Measurements from ENCODE around the gene NME9.

Gene NME9

DNA sequence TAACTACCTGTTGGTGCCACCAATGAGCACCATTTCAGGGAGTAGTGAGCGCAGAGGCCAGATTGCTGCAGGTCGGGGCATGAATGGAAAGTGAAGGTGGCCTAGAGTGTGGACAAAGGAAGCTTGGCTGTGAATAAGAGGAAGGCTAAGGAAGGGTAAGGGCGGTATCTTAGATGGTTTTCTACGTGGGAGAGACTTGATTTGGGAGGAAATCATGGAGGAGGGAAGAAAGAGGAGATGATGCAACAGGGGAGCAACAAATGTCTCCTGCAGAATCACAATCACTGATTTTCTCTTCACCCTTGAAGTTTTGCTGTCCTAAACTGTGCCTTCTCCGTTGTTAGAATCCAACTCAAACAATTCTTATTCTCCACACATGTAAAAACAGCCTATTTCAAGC, 21.8 kb downstream of the NME9 start:
- Histone ChIP-seq H3K27ac (ENCODE audit: low read depth, low read length) (no peak overlapping the region), H3K27me3 (ENCODE audit: insufficient read depth, low read length) (no peaks in the 10 kb centered on the region), H3K4me1 (ENCODE audit: insufficient read depth, low read length) (no peaks in the 10 kb centered on the region), H3K9ac (ENCODE audit: low read depth, low read length) (no peak overlapping the region), H3K9me3 (ENCODE audit: insufficient read depth, low read depth, low read length) (peaks cover 14% of the 10 kb centered on the region), H3K4me3 (ENCODE audit: low read length) (no peak overlapping the region), H3K36me3 (ENCODE audit: insufficient read depth, low read length) (no peaks in the 10 kb centered on the region)
- 91% methylated on average over 5 of the region's 5 CpGs for WGBS

DNA sequence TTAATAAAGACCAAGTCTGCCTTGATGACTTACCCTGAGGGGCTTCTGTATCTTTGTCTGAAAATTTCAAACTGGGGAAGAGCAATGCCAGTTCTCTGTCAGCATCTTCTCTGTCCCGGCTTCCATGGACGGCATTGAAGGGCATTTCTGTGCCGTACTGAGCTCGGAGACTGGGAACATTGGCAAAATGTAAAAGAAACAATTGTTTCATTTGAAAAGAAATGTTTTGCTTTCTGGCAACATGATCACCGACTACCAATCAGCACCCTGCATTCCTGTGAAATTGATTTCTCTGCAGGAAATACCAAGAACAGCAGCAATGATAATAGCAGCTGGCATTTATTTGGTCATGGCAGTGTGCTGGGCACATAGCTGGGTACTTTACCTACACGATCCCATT, 26.2 kb downstream of the NME9 start:
- no peak overlapping the region for H3K9ac ChIP-seq (ENCODE audit: low read depth, low read length)
- no peaks in the 10 kb centered on the region for H3K27me3 ChIP-seq (ENCODE audit: insufficient read depth, low read length)
- peaks cover 12% of the 10 kb centered on the region for H3K9me3 ChIP-seq (ENCODE audit: insufficient read depth, low read depth, low read length)
- WGBS = 96% methylated on average over 6 of the region's 6 CpGs
- H3K27ac ChIP-seq (ENCODE audit: low read depth, low read length) = no peak overlapping the region
- H3K36me3 ChIP-seq (ENCODE audit: insufficient read depth, low read length) = no peaks in the 10 kb centered on the region; the same call in 1 of the 2 replicates
- H3K4me1 ChIP-seq (ENCODE audit: insufficient read depth, low read length) = no peaks in the 10 kb centered on the region
- H3K4me3 ChIP-seq (ENCODE audit: low read length) = no peak overlapping the region

DNA sequence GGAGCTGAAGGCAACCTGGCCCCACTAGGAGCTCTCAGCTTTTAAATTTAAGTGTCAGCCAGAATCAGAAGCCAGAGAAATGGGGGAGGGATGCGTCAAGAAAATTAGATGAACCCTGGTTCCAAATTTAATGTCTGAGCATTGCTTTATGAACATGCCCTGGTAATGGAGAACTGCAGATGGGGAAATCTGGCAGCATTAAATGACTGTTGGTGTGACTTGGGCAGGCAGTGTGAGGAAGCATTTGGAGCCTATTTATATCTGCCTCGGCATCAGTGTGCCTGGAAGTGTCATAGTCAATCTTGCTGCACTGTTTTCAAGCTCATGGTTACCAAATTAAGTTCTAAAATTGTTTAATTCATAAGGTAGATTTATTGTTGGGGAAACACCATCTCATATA, 29.0 kb downstream of the NME9 start:
- H3K4me1 ChIP-seq (ENCODE audit: insufficient read depth, low read length) = no peaks in the 10 kb centered on the region
- H3K27me3 ChIP-seq (ENCODE audit: insufficient read depth, low read length) = no peaks in the 10 kb centered on the region
- WGBS = 93% methylated on average over 2 of the region's 2 CpGs

DNA sequence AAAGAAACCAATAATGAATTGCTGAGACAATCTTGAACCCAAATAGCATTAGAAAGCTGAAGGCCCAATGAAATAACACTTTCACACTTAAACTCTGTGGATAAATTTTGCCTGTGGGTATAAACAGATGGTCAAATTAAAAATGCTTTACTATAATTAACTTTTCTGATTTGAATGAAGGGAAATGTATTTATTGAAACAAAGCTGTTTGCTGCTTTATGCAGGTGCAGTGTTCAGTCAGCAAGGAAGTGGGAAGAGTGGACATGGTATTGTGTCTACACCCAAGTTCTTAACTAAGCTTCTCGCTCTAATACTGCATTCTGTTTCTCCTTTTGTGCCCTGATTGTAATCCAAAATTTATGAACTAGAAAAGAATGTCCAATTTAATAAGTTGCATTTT, 31.8 kb downstream of the NME9 start:
- no CpG with 5 or more reads among the region's 1 CpG for WGBS
- Histone ChIP-seq H3K9me3 (ENCODE audit: insufficient read depth, low read depth, low read length) (no peaks in the 10 kb centered on the region), H3K36me3 (ENCODE audit: insufficient read depth, low read length) (peaks cover 45% of the 10 kb centered on the region), H3K27ac (ENCODE audit: low read depth, low read length) (no peak overlapping the region), H3K4me1 (ENCODE audit: insufficient read depth, low read length) (no peaks in the 10 kb centered on the region), H3K4me3 (ENCODE audit: low read length) (no peak overlapping the region), H3K9ac (ENCODE audit: low read depth, low read length) (no peak overlapping the region), H3K27me3 (ENCODE audit: insufficient read depth, low read length) (no peaks in the 10 kb centered on the region)

More for the DNA sequence above, 29.0 kb downstream of the NME9 start:
- Histone ChIP-seq H3K27ac (ENCODE audit: low read depth, low read length) (no peak overlapping the region), H3K9me3 (ENCODE audit: insufficient read depth, low read depth, low read length) (no peaks in the 10 kb centered on the region), H3K9ac (ENCODE audit: low read depth, low read length) (no peak overlapping the region), H3K36me3 (ENCODE audit: insufficient read depth, low read length) (peaks cover 23% of the 10 kb centered on the region), H3K4me3 (ENCODE audit: low read length) (no peak overlapping the region)

DNA sequence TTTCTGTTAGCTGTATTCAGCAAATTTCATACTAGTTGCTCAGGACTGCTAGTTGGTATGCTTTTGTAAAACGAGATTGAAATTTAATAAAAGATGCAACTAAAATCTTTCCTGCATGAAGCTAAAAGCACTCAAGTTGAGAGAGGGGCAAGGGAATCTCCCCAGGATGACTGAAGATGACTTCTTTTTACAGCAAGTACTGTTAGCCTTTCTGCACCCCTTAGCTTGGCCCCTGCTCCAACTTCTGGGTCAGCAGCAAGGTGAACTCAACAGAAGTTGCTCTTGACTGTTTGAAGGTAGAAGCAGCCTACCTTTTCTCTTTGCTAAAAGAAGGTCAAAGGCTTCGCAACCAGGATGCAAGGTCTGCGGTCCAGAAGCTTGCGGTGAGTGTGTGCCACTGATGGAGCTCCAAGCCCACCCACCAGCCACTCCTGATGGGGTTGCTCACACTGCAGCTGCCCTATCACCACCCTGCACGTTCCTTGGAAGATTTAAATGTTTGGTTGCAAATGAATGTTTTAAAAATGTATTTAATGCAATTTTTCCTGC, 32.5 kb downstream of the NME9 start:
- peaks cover 52% of the 10 kb centered on the region for H3K36me3 ChIP-seq (ENCODE audit: insufficient read depth, low read length)
- H3K9ac ChIP-seq (ENCODE audit: low read depth, low read length) = no peak overlapping the region
- H3K9me3 ChIP-seq (ENCODE audit: insufficient read depth, low read depth, low read length) = no peaks in the 10 kb centered on the region
- H3K4me1 ChIP-seq (ENCODE audit: insufficient read depth, low read length) = no peaks in the 10 kb centered on the region
- no peak overlapping the region for H3K27ac ChIP-seq (ENCODE audit: low read depth, low read length)
- no peaks in the 10 kb centered on the region for H3K27me3 ChIP-seq (ENCODE audit: insufficient read depth, low read length)
- WGBS = 93% methylated on average over 4 of the region's 5 CpGs
- H3K4me3 ChIP-seq (ENCODE audit: low read length) = no peak overlapping the region

DNA sequence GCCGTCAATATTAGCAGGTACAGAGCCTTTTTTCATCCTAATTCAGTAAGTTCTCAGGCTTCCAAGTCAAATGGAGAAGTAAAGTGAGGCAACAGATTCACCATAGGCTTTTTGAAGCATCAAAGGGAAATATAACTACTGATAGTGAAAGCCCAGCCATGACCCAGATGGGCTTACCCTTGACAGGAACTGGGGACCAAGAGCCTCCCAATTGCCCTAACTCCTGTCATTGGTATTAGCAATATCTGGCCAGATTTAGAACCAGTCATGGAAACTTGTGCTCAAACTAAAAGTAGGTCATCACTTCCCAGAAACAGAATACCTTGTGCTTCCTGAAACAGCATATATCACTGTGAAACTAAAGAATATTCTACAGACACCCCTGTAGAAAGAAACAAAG, 33.0 kb downstream of the NME9 start:
- 94% methylated on average over 1 of the region's 1 CpG for WGBS
- H3K36me3 ChIP-seq (ENCODE audit: insufficient read depth, low read length) = peaks cover 53% of the 10 kb centered on the region
- H3K27me3 ChIP-seq (ENCODE audit: insufficient read depth, low read length) = no peaks in the 10 kb centered on the region
- no peak overlapping the region for H3K9ac ChIP-seq (ENCODE audit: low read depth, low read length)
- no peaks in the 10 kb centered on the region for H3K4me1 ChIP-seq (ENCODE audit: insufficient read depth, low read length)
- no peak overlapping the region for H3K4me3 ChIP-seq (ENCODE audit: low read length)
- no peak overlapping the region for H3K27ac ChIP-seq (ENCODE audit: low read depth, low read length)
- H3K9me3 ChIP-seq (ENCODE audit: insufficient read depth, low read depth, low read length) = no peaks in the 10 kb centered on the region

DNA sequence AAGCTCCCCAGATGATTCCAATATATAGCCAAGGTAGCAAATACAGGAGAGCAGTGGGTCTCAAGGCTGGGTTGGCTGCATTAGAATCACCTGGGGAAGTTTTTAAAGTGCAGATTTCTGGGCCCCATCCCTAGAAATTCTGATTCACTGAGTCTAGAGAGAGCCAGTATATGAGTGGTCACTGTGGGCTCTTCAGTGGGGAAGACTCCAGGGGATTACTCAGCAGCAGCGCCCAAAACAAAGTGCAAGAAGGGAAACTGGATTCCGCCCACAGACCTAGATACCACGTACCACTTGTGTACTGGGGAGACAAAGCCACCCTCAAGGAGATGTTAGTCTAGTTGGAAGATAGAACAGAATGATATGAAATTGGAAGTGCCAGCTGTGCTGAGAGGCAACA, 40.0 kb downstream of the NME9 start:
- no peaks in the 10 kb centered on the region for H3K4me1 ChIP-seq (ENCODE audit: insufficient read depth, low read length)
- H3K27me3 ChIP-seq (ENCODE audit: insufficient read depth, low read length) = no peaks in the 10 kb centered on the region
- H3K27ac ChIP-seq (ENCODE audit: low read depth, low read length) = no peak overlapping the region
- peaks cover 86% of the 10 kb centered on the region for H3K36me3 ChIP-seq (ENCODE audit: insufficient read depth, low read length)
- H3K9ac ChIP-seq (ENCODE audit: low read depth, low read length) = no peak overlapping the region
- no peak overlapping the region for H3K4me3 ChIP-seq (ENCODE audit: low read length)
- no peaks in the 10 kb centered on the region for H3K9me3 ChIP-seq (ENCODE audit: insufficient read depth, low read depth, low read length)
- 98% methylated on average over 3 of the region's 3 CpGs for WGBS

DNA sequence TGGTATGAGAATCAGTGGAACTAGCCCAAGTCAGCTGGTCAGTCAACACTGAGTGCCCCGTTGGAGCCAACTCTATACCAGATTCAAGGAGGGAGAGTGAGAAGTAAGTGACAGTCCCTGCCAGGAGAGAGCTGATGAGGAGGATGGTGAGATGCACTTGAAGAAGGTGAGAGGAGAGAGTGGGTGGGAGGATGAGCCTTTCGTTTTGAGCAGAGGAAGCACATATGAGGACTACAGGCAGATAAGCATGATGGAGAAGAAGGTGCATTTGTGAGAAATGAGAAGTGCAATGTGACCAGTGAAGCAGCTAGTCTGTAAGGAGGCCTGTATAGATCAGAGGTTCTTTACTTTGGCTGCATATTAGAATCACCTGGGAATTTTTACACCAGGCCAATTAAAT, 40.4 kb downstream of the NME9 start:
- H3K4me1 ChIP-seq (ENCODE audit: insufficient read depth, low read length) = no peaks in the 10 kb centered on the region
- WGBS = 93% methylated on average over 2 of the region's 2 CpGs
- no peak overlapping the region for H3K4me3 ChIP-seq (ENCODE audit: low read length)
- no peak overlapping the region for H3K27ac ChIP-seq (ENCODE audit: low read depth, low read length)
- H3K9ac ChIP-seq (ENCODE audit: low read depth, low read length) = no peak overlapping the region
- H3K9me3 ChIP-seq (ENCODE audit: insufficient read depth, low read depth, low read length) = no peaks in the 10 kb centered on the region
- peaks cover 86% of the 10 kb centered on the region for H3K36me3 ChIP-seq (ENCODE audit: insufficient read depth, low read length)
- no peaks in the 10 kb centered on the region for H3K27me3 ChIP-seq (ENCODE audit: insufficient read depth, low read length)

DNA sequence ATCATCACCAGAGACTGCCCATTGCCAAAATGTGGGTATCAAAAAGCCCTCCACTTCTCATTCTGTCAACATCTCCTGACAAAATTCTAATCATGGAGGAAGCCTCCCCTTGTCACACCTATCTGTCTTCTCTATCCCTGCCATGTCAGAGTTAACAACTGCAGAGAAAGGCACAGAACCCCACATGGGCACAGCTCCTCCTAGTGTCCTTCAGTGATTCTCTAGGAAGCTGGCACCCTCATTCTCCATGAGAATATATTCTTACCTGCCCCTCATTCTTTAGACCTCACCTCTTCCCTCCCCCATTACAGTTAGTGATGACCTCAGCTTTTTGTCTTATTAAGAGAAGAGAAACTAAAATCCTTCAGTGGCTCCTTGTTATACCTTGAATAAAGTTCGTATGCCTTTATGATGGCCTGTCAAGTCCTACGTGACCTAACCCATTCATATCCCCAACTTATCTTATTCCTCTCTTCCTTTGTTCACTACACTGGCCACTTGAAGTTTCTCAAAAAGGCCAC, 44.6 kb downstream of the NME9 start:
- no peak overlapping the region for H3K27ac ChIP-seq (ENCODE audit: low read depth, low read length)
- H3K27me3 ChIP-seq (ENCODE audit: insufficient read depth, low read length) = no peaks in the 10 kb centered on the region
- no peak overlapping the region for H3K4me3 ChIP-seq (ENCODE audit: low read length)
- H3K4me1 ChIP-seq (ENCODE audit: insufficient read depth, low read length) = no peaks in the 10 kb centered on the region
- no peak overlapping the region for H3K9ac ChIP-seq (ENCODE audit: low read depth, low read length)
- WGBS = 93% methylated on average over 2 of the region's 2 CpGs
- H3K9me3 ChIP-seq (ENCODE audit: insufficient read depth, low read depth, low read length) = no peaks in the 10 kb centered on the region
- H3K36me3 ChIP-seq (ENCODE audit: insufficient read depth, low read length) = peaks cover 60% of the 10 kb centered on the region

DNA sequence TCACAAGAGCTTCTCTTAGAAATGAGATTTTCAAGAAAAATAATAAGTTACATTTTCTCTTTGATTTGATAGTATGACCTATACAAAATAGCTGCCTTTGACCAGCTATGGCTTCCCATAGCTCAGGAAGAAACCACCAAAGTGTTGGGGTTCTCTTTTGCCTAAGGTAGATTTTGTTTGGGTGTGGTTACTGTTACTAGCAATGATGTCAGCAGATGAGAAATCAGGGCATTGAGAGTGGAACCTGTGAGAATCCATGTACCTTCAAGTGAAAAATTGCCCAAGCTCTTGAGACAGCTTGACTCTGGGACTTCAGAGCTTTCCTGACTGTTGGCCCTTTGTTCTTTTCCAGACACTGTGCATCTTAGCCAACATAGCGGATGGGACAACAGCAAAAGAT, 45.6 kb downstream of the NME9 start:
- Histone ChIP-seq H3K9me3 (ENCODE audit: insufficient read depth, low read depth, low read length) (no peaks in the 10 kb centered on the region), H3K27me3 (ENCODE audit: insufficient read depth, low read length) (no peaks in the 10 kb centered on the region), H3K4me1 (ENCODE audit: insufficient read depth, low read length) (no peaks in the 10 kb centered on the region), H3K36me3 (ENCODE audit: insufficient read depth, low read length) (peaks cover 53% of the 10 kb centered on the region), H3K9ac (ENCODE audit: low read depth, low read length) (no peak overlapping the region), H3K27ac (ENCODE audit: low read depth, low read length) (no peak overlapping the region), H3K4me3 (ENCODE audit: low read length) (no peak overlapping the region)
- 96% methylated on average over 1 of the region's 1 CpG for WGBS

DNA sequence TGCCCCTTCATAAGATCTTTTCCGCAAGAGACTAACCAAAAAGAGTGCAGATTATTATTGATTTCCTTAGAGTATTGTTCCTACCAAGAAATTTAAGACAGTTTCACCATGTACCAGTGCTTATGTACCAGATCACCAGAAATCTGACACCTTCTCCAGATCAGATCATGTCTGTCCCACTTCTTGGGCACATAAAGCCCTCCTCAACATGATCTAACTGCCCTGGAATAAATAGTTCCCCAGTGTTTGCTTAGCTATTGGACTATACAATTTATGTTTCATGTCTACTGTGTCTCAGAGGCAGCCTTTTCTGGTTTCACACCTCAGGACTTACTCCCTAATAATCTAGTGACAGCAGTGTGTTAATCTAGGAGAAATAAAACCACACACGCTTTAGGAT, 46.8 kb downstream of the NME9 start:
- WGBS = no CpG with 5 or more reads among the region's 2 CpGs
- no peaks in the 10 kb centered on the region for H3K27me3 ChIP-seq (ENCODE audit: insufficient read depth, low read length)
- no peak overlapping the region for H3K4me3 ChIP-seq (ENCODE audit: low read length)
- peaks cover 44% of the 10 kb centered on the region for H3K36me3 ChIP-seq (ENCODE audit: insufficient read depth, low read length)
- no peak overlapping the region for H3K27ac ChIP-seq (ENCODE audit: low read depth, low read length)
- H3K9me3 ChIP-seq (ENCODE audit: insufficient read depth, low read depth, low read length) = no peaks in the 10 kb centered on the region
- no peak overlapping the region for H3K9ac ChIP-seq (ENCODE audit: low read depth, low read length)
- no peaks in the 10 kb centered on the region for H3K4me1 ChIP-seq (ENCODE audit: insufficient read depth, low read length)

DNA sequence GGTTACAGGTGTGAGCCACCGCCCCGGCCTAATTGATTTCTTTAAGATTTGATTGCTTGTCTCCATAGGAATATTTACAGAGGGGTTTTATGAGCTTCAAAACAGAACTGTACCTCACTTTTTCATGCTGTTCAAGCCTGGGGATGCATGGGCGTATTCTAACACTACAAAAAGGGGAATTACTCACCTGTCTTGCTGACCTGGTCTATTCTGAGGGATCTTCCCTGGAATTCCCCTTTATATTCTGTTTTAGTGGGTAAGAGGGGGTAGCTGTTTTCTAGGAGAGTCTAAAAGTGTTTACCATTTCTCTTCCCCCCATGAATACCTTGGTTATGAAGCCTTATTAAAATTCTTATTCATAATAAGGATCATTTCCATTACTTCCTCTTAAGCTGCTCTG, 48.1 kb downstream of the NME9 start:
- Histone ChIP-seq H3K4me1 (ENCODE audit: insufficient read depth, low read length) (no peaks in the 10 kb centered on the region), H3K27me3 (ENCODE audit: insufficient read depth, low read length) (no peaks in the 10 kb centered on the region), H3K4me3 (ENCODE audit: low read length) (no peak overlapping the region), H3K27ac (ENCODE audit: low read depth, low read length) (no peak overlapping the region), H3K9ac (ENCODE audit: low read depth, low read length) (no peak overlapping the region), H3K36me3 (ENCODE audit: insufficient read depth, low read length) (peaks cover 42% of the 10 kb centered on the region), H3K9me3 (ENCODE audit: insufficient read depth, low read depth, low read length) (no peaks in the 10 kb centered on the region)
- 92% methylated on average over 3 of the region's 3 CpGs for WGBS
